Measurements from ENCODE around the gene BEGAIN.

BEGAIN gene

DNA sequence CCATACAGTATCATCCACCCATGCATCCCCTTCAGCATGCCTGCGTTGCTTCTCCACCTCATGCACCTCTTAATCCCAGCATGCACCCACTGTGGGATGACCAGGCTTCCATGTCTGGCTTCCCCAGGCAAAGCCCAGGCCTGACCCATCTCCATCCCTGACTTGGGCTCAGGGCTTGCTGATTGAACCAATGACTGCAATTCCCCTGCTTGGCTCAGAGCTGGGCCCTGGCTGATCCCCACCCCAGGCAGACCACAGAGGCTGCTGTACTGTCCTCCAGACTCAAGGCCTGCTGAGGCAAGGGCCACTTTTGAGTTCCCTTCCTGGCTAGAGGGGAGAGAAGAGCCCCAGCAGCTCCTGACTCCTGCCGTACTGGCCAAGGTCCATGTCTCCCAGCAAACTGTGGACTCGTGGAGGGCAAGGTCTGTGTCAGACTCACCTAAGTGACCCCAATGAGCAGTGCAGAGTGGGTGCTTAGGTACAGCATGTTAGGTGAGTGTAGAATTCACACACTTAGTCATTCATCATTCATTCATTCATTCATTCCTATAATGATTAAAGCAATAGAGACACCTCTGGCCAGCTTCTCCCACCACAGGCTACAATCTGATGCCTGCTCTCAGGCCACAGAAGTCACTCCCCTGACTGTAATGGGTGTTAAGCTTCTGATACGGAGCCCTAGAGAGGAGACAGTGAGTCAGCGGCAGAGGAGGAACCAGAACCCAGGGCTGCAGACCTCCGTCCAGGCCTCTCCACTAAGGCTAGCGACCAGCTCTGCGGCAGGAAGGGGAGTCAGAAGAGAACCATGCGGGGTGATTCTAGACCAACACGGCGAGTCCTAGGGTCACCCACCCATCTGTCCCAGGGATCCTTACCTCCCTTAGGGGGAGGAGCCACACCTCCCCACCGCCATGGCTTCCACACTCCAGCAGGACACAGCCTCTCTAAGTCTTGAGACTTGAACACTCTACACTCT, 2.9 kb downstream of the BEGAIN start:
- Histone ChIP-seq H3K27ac (replicated peaks; ENCODE audit: low read length) (no peak overlapping the region), H2AK5ac (ENCODE audit: low read depth, low read length) (peak overlapping the region; percentile 90), H3K27me3 (ENCODE audit: control insufficient read depth in 3 of 3, insufficient read depth in 3 of 3, low read depth in 1 of 3, low read length in 3 of 3) (peaks cover 2 to 57% (median 21%) of the 10 kb centered on the region in 3 experiments), H4K8ac (ENCODE audit: low read depth, low read length) (no peak overlapping the region), H3K79me1 (ENCODE audit: low read depth, low read length) (peaks cover 1% of the 10 kb centered on the region), H2BK120ac (ENCODE audit: low read depth, low read length) (no peak overlapping the region), H4K91ac (ENCODE audit: low read depth, low read length, poor library complexity) (no peak overlapping the region), H3K23ac (ENCODE audit: low read depth, low read length, poor library complexity) (no peak overlapping the region), H3K14ac (ENCODE audit: low read length) (no peak overlapping the region), H3K9me3 (replicated peaks in 1 of 2; ENCODE audit: control insufficient read depth in 2 of 2, insufficient read depth in 1 of 2, low read depth in 1 of 2, low read length in 2 of 2) (no peaks in the 10 kb centered on the region), H3K4me2 (ENCODE audit: insufficient read depth, low read length, poor library complexity, severe bottlenecking) (no peak overlapping the region), H2AFZ (ENCODE audit: low read length) (no peak overlapping the region), H3K18ac (ENCODE audit: low read length) (peak overlapping the region; percentile 3), H3K36me3 (replicated peaks in 1 of 2; ENCODE audit: control insufficient read depth in 2 of 2, insufficient read depth in 2 of 2, low read length in 2 of 2) (no peaks in the 10 kb centered on the region), H3K4me3 (ENCODE audit: low read length in 2 of 2) (no peak overlapping the region), H2BK15ac (ENCODE audit: low read length) (peak overlapping the region; percentile 5), H2BK12ac (ENCODE audit: low read length) (no peak overlapping the region), H3K4me1 (ENCODE audit: control insufficient read depth in 2 of 2, insufficient read depth in 1 of 2, low read depth in 1 of 2, low read length in 2 of 2) (peaks cover 5 to 18% of the 10 kb centered on the region in 2 donors), H3K4ac (ENCODE audit: low read length) (no peak overlapping the region), H2BK5ac (ENCODE audit: low read length) (no peak overlapping the region), H3K9ac (ENCODE audit: low read depth, low read length, poor library complexity) (peak overlapping the region; percentile 64)
- no CpG with 5 or more reads among the region's 12 CpGs for WGBS, 2 donors (ENCODE audit: extremely low coverage in 2 of 2, insufficient read length in 2 of 2, insufficient replicate concordance in 1 of 2)
- no peak for DNase-seq (ENCODE audit: low spot score)

GRCh38 chr14:100583245-100583644, 4.0 kb downstream of the BEGAIN start:
- Histone ChIP-seq H3K4ac (ENCODE audit: low read length) (no peak overlapping the region), H3K79me1 (ENCODE audit: low read depth, low read length) (peaks cover 1% of the 10 kb centered on the region), H3K27me3 (ENCODE audit: control insufficient read depth in 3 of 3, insufficient read depth in 3 of 3, low read depth in 1 of 3, low read length in 3 of 3) (peaks cover 2 to 48% (median 18%) of the 10 kb centered on the region in 3 experiments), H3K9ac (ENCODE audit: low read depth, low read length, poor library complexity) (no peak overlapping the region), H4K8ac (ENCODE audit: low read depth, low read length) (no peak overlapping the region), H3K18ac (ENCODE audit: low read length) (no peak overlapping the region), H3K9me3 (replicated peaks in 1 of 2; ENCODE audit: control insufficient read depth in 2 of 2, insufficient read depth in 1 of 2, low read depth in 1 of 2, low read length in 2 of 2) (no peaks in the 10 kb centered on the region), H2BK120ac (ENCODE audit: low read depth, low read length) (no peak overlapping the region), H3K14ac (ENCODE audit: low read length) (no peak overlapping the region), H4K91ac (ENCODE audit: low read depth, low read length, poor library complexity) (no peak overlapping the region), H3K27ac (replicated peaks; ENCODE audit: low read length) (no peak overlapping the region), H3K4me1 (ENCODE audit: control insufficient read depth in 2 of 2, insufficient read depth in 1 of 2, low read depth in 1 of 2, low read length in 2 of 2) (peaks cover 5 to 11% of the 10 kb centered on the region in 2 donors), H2BK15ac (ENCODE audit: low read length) (no peak overlapping the region), H3K36me3 (replicated peaks in 1 of 2; ENCODE audit: control insufficient read depth in 2 of 2, insufficient read depth in 2 of 2, low read length in 2 of 2) (no peaks in the 10 kb centered on the region), H2AK5ac (ENCODE audit: low read depth, low read length) (no peak overlapping the region), H2BK12ac (ENCODE audit: low read length) (no peak overlapping the region), H3K4me2 (ENCODE audit: insufficient read depth, low read length, poor library complexity, severe bottlenecking) (no peak overlapping the region), H2BK5ac (ENCODE audit: low read length) (no peak overlapping the region), H3K4me3 (ENCODE audit: low read length in 2 of 2) (no peak overlapping the region), H3K23ac (ENCODE audit: low read depth, low read length, poor library complexity) (no peak overlapping the region), H2AFZ (ENCODE audit: low read length) (no peak overlapping the region)
- no peak for DNase-seq (ENCODE audit: low spot score)
- 100% methylated on average over 1 to 2 of the region's 2 CpGs for WGBS, 2 donors (ENCODE audit: extremely low coverage in 2 of 2, insufficient read length in 2 of 2, insufficient replicate concordance in 1 of 2)

GRCh38 chr14:100582496-100583165, 4.6 kb downstream of the BEGAIN start:
- WGBS, 2 donors (ENCODE audit: extremely low coverage in 2 of 2, insufficient read length in 2 of 2, insufficient replicate concordance in 1 of 2): no CpG with 5 or more reads among the region's 16 CpGs

More at GRCh38 chr14:100582496-100583165, 4.6 kb downstream of the BEGAIN start:
- Histone ChIP-seq H3K4ac (ENCODE audit: low read length) (no peak overlapping the region), H2BK12ac (ENCODE audit: low read length) (no peak overlapping the region), H2BK5ac (ENCODE audit: low read length) (no peak overlapping the region), H3K4me3 (ENCODE audit: low read length in 2 of 2) (no peak overlapping the region), H2AFZ (ENCODE audit: low read length) (no peak overlapping the region), H2AK5ac (ENCODE audit: low read depth, low read length) (no peak overlapping the region), H4K91ac (ENCODE audit: low read depth, low read length, poor library complexity) (no peak overlapping the region), H3K4me1 (ENCODE audit: control insufficient read depth in 2 of 2, insufficient read depth in 1 of 2, low read depth in 1 of 2, low read length in 2 of 2) (peaks cover 5 to 8% of the 10 kb centered on the region in 2 donors), H3K23ac (ENCODE audit: low read depth, low read length, poor library complexity) (no peak overlapping the region), H2BK120ac (ENCODE audit: low read depth, low read length) (no peak overlapping the region), H3K9ac (ENCODE audit: low read depth, low read length, poor library complexity) (no peak overlapping the region), H3K18ac (ENCODE audit: low read length) (no peak overlapping the region), H3K27ac (replicated peaks; ENCODE audit: low read length) (no peak overlapping the region), H3K36me3 (replicated peaks in 1 of 2; ENCODE audit: control insufficient read depth in 2 of 2, insufficient read depth in 2 of 2, low read length in 2 of 2) (no peaks in the 10 kb centered on the region), H3K4me2 (ENCODE audit: insufficient read depth, low read length, poor library complexity, severe bottlenecking) (no peak overlapping the region), H4K8ac (ENCODE audit: low read depth, low read length) (no peak overlapping the region), H2BK15ac (ENCODE audit: low read length) (no peak overlapping the region), H3K9me3 (replicated peaks in 1 of 2; ENCODE audit: control insufficient read depth in 2 of 2, insufficient read depth in 1 of 2, low read depth in 1 of 2, low read length in 2 of 2) (no peaks in the 10 kb centered on the region), H3K14ac (ENCODE audit: low read length) (no peak overlapping the region), H3K27me3 (ENCODE audit: control insufficient read depth in 3 of 3, insufficient read depth in 3 of 3, low read depth in 1 of 3, low read length in 3 of 3) (peaks cover 2 to 42% (median 12%) of the 10 kb centered on the region in 3 experiments), H3K79me1 (ENCODE audit: low read depth, low read length) (peaks cover 1% of the 10 kb centered on the region)
- no peak for DNase-seq (ENCODE audit: low spot score)

Data from neuronal stem cell (in vitro differentiated cells).